ENCODE data around the gene PDE6G. TPM values are rescaled to one million over a fixed set of nuclear protein-coding genes. Genes with fewer than 3 reads are reported as not detected.

The PDE6G gene
- total and polyA plus RNA-seq, 2 of the 13 experiments (the other 11 are each of a cell fraction or from before 2014, with no cell fraction given): 1.4 to 6.7 TPM

DNA sequence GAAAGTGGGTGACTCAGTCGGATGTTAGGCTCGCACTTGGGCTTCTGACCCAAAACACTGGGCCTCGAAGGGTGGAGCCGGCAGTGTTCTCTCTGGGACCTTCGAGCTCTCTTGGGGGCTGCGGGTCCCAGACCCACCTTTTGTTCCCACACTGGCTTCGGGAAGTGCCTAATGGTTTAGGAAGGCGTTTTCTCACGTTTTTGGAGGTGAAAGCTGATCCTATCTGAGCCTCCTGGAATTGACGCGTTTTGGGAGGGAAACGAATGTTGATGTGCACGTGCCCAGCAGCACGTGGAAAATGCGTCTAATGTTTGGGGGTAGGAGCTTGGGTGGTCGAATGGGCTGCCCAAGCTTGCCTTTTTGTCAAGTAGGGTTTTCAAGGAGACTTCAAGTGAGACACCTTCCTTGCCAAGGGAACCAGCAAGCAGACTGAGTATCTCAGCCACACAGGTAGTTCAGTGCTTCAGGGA lies 28.1 kb upstream of the PDE6G start (continued):
- TF ChIP-seq, protein P1, sequence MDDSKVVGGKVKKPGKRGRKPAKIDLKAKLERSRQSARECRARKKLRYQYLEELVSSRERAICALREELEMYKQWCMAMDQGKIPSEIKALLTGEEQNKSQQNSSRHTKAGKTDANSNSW (CRISPR knock-in tag; IDR thresholded peaks at IDR 0.05; ENCODE audit: borderline replicate concordance): no peak
- TF ChIP-seq AGO1 (IDR thresholded peaks at IDR 0.05; ENCODE audit: low read depth, low read length, poor library complexity, severe bottlenecking): no peak
- no peak for TF ChIP-seq MEF2D (CRISPR knock-in tag; IDR thresholded peaks at IDR 0.05)
- TF ChIP-seq ZNF136 (CRISPR knock-in tag; IDR thresholded peaks at IDR 0.05; ENCODE audit: low read depth): no peak
- TF ChIP-seq ZNF468 (CRISPR knock-in tag; IDR thresholded peaks at IDR 0.05): no peak
- no peak for TF ChIP-seq AKAP8 (CRISPR knock-in tag; IDR thresholded peaks at IDR 0.05)
- no peak for TF ChIP-seq SOX5 (CRISPR knock-in tag; IDR thresholded peaks at IDR 0.05; ENCODE audit: borderline replicate concordance)
- no peak for TF ChIP-seq PHB2 (IDR thresholded peaks at IDR 0.05; ENCODE audit: partially characterized antibody)
- no peak for TF ChIP-seq ZNF577 (CRISPR knock-in tag; IDR thresholded peaks at IDR 0.05; ENCODE audit: borderline replicate concordance, low read depth)
- no peak for TF ChIP-seq JDP2 (CRISPR knock-in tag; IDR thresholded peaks at IDR 0.05; ENCODE audit: borderline replicate concordance)
- no peak; the same call in 1 of the 2 replicates for TF ChIP-seq ELF1 (CRISPR knock-in tag; IDR thresholded peaks at IDR 0.05)
- no peak for TF ChIP-seq SAP130 (CRISPR knock-in tag; IDR thresholded peaks at IDR 0.05; ENCODE audit: low read depth)
- 0 out of 2 replicates have a peak, but pooled peaks have one; percentile 40 for TF ChIP-seq AHR (CRISPR knock-in tag; IDR thresholded peaks at IDR 0.05)
- TF ChIP-seq, protein P2, sequence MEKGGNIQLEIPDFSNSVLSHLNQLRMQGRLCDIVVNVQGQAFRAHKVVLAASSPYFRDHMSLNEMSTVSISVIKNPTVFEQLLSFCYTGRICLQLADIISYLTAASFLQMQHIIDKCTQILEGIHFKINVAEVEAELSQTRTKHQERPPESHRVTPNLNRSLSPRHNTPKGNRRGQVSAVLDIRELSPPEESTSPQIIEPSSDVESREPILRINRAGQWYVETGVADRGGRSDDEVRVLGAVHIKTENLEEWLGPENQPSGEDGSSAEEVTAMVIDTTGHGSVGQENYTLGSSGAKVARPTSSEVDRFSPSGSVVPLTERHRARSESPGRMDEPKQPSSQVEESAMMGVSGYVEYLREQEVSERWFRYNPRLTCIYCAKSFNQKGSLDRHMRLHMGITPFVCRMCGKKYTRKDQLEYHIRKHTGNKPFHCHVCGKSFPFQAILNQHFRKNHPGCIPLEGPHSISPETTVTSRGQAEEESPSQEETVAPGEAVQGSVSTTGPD (CRISPR knock-in tag; IDR thresholded peaks at IDR 0.05): no peak
- TF ChIP-seq, protein P3, sequence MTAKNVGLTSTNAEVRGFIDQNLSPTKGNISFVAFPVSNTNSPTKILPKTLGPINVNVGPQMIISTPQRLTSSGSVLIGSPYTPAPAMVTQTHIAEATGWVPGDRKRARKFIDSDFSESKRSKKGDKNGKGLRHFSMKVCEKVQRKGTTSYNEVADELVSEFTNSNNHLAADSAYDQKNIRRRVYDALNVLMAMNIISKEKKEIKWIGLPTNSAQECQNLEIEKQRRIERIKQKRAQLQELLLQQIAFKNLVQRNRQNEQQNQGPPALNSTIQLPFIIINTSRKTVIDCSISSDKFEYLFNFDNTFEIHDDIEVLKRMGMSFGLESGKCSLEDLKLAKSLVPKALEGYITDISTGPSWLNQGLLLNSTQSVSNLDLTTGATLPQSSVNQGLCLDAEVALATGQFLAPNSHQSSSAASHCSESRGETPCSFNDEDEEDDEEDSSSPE (CRISPR knock-in tag; IDR thresholded peaks at IDR 0.05): peak; percentile 64; the same call in 1 of the 2 replicates
- TF ChIP-seq RARA (CRISPR knock-in tag; IDR thresholded peaks at IDR 0.05): no peak
- no peak for TF ChIP-seq FOXM1 (CRISPR knock-in tag; IDR thresholded peaks at IDR 0.05)
- TF ChIP-seq, protein P4, sequence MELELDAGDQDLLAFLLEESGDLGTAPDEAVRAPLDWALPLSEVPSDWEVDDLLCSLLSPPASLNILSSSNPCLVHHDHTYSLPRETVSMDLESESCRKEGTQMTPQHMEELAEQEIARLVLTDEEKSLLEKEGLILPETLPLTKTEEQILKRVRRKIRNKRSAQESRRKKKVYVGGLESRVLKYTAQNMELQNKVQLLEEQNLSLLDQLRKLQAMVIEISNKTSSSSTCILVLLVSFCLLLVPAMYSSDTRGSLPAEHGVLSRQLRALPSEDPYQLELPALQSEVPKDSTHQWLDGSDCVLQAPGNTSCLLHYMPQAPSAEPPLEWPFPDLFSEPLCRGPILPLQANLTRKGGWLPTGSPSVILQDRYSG (CRISPR knock-in tag; IDR thresholded peaks at IDR 0.05): no peak
- TF ChIP-seq HMG20A (CRISPR knock-in tag; IDR thresholded peaks at IDR 0.05; ENCODE audit: borderline replicate concordance): no peak
- TF ChIP-seq ZNF850 (CRISPR knock-in tag; conservative IDR thresholded peaks at IDR 0.05): no peak
